HepG2 (cell line): Measurements from ENCODE around the gene LACTBL1. TPM values are rescaled to one million over a fixed set of nuclear protein-coding genes. Genes with fewer than 3 reads are reported as not detected.

Experiments
- ATAC-seq: fragments of 200-7000 bp; cut with Tn5 transposase; 3 replicates; pipeline ENCODE4 v1.9.1; 2020; ENCODE audit warnings: mild to moderate bottlenecking, moderate library complexity
- BruUV-seq: library from RNA; stranded (reverse); fragments of 400-500 nt; replicated peaks from 2 replicates; lab custom pipeline; 2021; lab: Mats Ljungman, UMichigan
- CTCF ChIA-PET: fragments of 300-600 bp; formaldehyde crosslinking; extraction: SDS; loops from one replicate; lab custom pipeline; 2021; ENCODE audit warnings: low total read pairs, inconsistent platforms, low intra/inter-chr PET ratio; lab: Yijun Ruan, JAX
- POLR2A ChIA-PET: fragments of 350-600 bp; sonication (Branson Sonifier 250); formaldehyde crosslinking; loops from one replicate; lab custom pipeline; 2020; ENCODE audit warnings: antibody characterized with exemption, inconsistent platforms; lab: Yijun Ruan, JAX
- DNase-seq: peaks from one replicate; pipeline ENCODE4 v3.0.0-alpha.2; 2015; ENCODE audit warnings: low spot score
- FAIRE-seq: peaks from 3 replicates; lab custom pipeline; 2011; peaks lifted over from hg19 to GRCh38; lab: Jason Lieb, UNC
- H2AFZ ChIP-seq: one replicate; pipeline ENCODE4 v1.6.1; 2011; ENCODE audit warnings: low read length, inconsistent platforms
- H3K27ac ChIP-seq: fragments of 300-600 bp; 3 replicates; pipeline ENCODE4 v1.8.0; 2011; ENCODE audit warnings: mixed run types, mild to moderate bottlenecking, mixed read lengths, low read length, inconsistent platforms; ENCODE audit not compliant: insufficient read depth; ENCODE audit errors: extremely low read length
- H3K27me3 ChIP-seq, 2 experiments: fragments of 200-600 bp in 1 of 2; 2 replicates in 1 of 2; 3 replicates in 1 of 2; pipeline versions ENCODE4 v1.6.0 to v1.8.0; 2011; ENCODE audit warnings: low read length in 2 of 2, mild to moderate bottlenecking in 2 of 2, moderate library complexity in 2 of 2, inconsistent platforms in 1 of 2; ENCODE audit not compliant: insufficient read depth in 2 of 2, control insufficient read depth in 1 of 2
- H3K36me3 ChIP-seq, 2 experiments: fragments of 200-600 bp in 1 of 2; replicated peaks in 1 of 2; 2 replicates in 1 of 2; 3 replicates in 1 of 2; pipeline versions ENCODE4 v1.5.1 to v1.8.0; 2011; ENCODE audit warnings: low read length in 2 of 2, inconsistent platforms in 1 of 2; ENCODE audit not compliant: insufficient read depth in 2 of 2, control insufficient read depth in 1 of 2
- H3K4me1 ChIP-seq: 2 replicates; pipeline ENCODE4 v1.5.1; 2012; ENCODE audit warnings: low read length, inconsistent platforms; ENCODE audit not compliant: insufficient read depth
- H3K4me2 ChIP-seq: 2 replicates; pipeline ENCODE4 v1.6.0; 2011; ENCODE audit warnings: low read depth, low read length, inconsistent platforms
- H3K4me3 ChIP-seq, 3 experiments: fragments of 200-600 bp in 1 of 3; sonication (generic), shearing (Covaris generic) in 1 of 3; replicated peaks in 1 of 3; 2 replicates each; pipeline ENCODE4 v1.5.1; 2011 to 2016; ENCODE audit warnings: low read length in 3 of 3, inconsistent platforms in 2 of 3, low read depth in 2 of 3, mild to moderate bottlenecking in 2 of 3, control low read depth in 1 of 3, mixed read lengths in 1 of 3; ENCODE audit not compliant: insufficient read depth in 1 of 3
- H3K79me2 ChIP-seq: one replicate; pipeline ENCODE4 v1.6.1; 2011; ENCODE audit warnings: low read length, inconsistent platforms; ENCODE audit not compliant: insufficient read depth
- H3K9ac ChIP-seq: 2 replicates; pipeline ENCODE4 v1.6.0; 2011; ENCODE audit warnings: mild to moderate bottlenecking, low read depth, low read length, inconsistent platforms; ENCODE audit not compliant: insufficient read depth
- H3K9me3 ChIP-seq: 2 replicates; pipeline ENCODE4 v1.5.1; 2012; ENCODE audit warnings: mild to moderate bottlenecking, low read length
- H4K20me1 ChIP-seq: 2 replicates; pipeline ENCODE4 v1.6.0; 2011; ENCODE audit warnings: inconsistent platforms, mild to moderate bottlenecking, low read length, moderate library complexity; ENCODE audit not compliant: insufficient read depth
- AKAP8 ChIP-seq: sonication (generic); formaldehyde crosslinking; IDR thresholded peaks from 2 replicates; pipeline ENCODE4 v1.5.1; 2020; ENCODE audit warnings: mild to moderate bottlenecking, missing genetic modification reagents
- EZH2 ChIP-seq: conservative IDR thresholded peaks from 2 replicates; pipeline ENCODE4 v1.6.1; 2012; ENCODE audit warnings: mild to moderate bottlenecking, low read depth, low read length, moderate library complexity
- JUNB ChIP-seq: sonication (generic); formaldehyde crosslinking; IDR thresholded peaks from 2 replicates; pipeline ENCODE4 v1.8.0; 2022; ENCODE audit warnings: missing genetic modification reagents, mild to moderate bottlenecking, borderline replicate concordance
- NAIF1 ChIP-seq: sonication (generic); formaldehyde crosslinking; IDR thresholded peaks from 2 replicates; pipeline ENCODE4 v1.5.0; 2020; ENCODE audit warnings: mild to moderate bottlenecking, missing genetic modification reagents, borderline replicate concordance
- NCOA1 ChIP-seq: sonication (generic); formaldehyde crosslinking; IDR thresholded peaks from 2 replicates; pipeline ENCODE4 v1.9.0; 2021; ENCODE audit warnings: missing genetic modification reagents
- NKX3-1 ChIP-seq: sonication (generic); formaldehyde crosslinking; IDR thresholded peaks from 2 replicates; pipeline ENCODE4 v1.5.0; 2020; ENCODE audit warnings: missing genetic modification reagents
- TSC22D2 ChIP-seq: sonication (generic); formaldehyde crosslinking; IDR thresholded peaks from 2 replicates; pipeline ENCODE4 v1.5.1; 2020; ENCODE audit warnings: missing genetic modification reagents, mild to moderate bottlenecking, borderline replicate concordance
- ZC3H13 ChIP-seq: sonication (generic); formaldehyde crosslinking; IDR thresholded peaks from 2 replicates; pipeline ENCODE4 v1.8.1; 2023; ENCODE audit warnings: mild to moderate bottlenecking, missing genetic modification reagents, moderate library complexity
- ZFP82 ChIP-seq: sonication (generic); formaldehyde crosslinking; IDR thresholded peaks from 2 replicates; pipeline ENCODE4 v1.5.1; 2020; ENCODE audit warnings: mild to moderate bottlenecking, missing genetic modification reagents, borderline replicate concordance
- ZMYM2 ChIP-seq: sonication (generic); formaldehyde crosslinking; IDR thresholded peaks from 2 replicates; pipeline ENCODE4 v1.8.0; 2022; ENCODE audit warnings: mild to moderate bottlenecking, missing genetic modification reagents
- ZNF333 ChIP-seq: sonication (generic); formaldehyde crosslinking; IDR thresholded peaks from 2 replicates; pipeline ENCODE4 v1.4.0; 2020; ENCODE audit warnings: mild to moderate bottlenecking, missing genetic modification reagents, borderline replicate concordance
- WGBS: methylation state at CpG from one replicate; pipeline ENCODE4 v1.1.6; 2017; ENCODE audit warnings: low lambda C conversion rate; 5-methylcytosine and 5-hydroxymethylcytosine counted together
- in situ Hi-C: cut with HindIII; loops from 2 replicates; pipeline ENCODE4 v1.10.0; 2017; ENCODE audit warnings: low pct_unique_long_range_greater_than_20kb; ENCODE audit not compliant: extremely low pct_ligation_motif_present
- intact Hi-C: fragments of 100-400 bp; cut with micrococcal nuclease; formaldehyde crosslinking; loops from one replicate; pipeline ENCODE4 v1.10.0; 2022; ENCODE audit not compliant: unreplicated experiment
- polyA plus RNA-seq, 8 experiments: library from polyadenylated mRNA; depleted of rRNA in 3 of 8; stranded (reverse) in 7 of 8; unstranded in 1 of 8; fragments of >200 nt; fragmentation: Illumina TruSeq in 4 of 8; extraction: Trizol in 4 of 8; gene quantifications; 2 replicates each; pipeline versions ENCODE4 v1.2.1 to v1.2.3, GENCODE V29; 2011 to 2016; ENCODE audit warnings: low read depth in 4 of 8, missing spikeins in 1 of 8, mixed read lengths in 1 of 8; ENCODE audit not compliant: insufficient read depth in 1 of 8
- total RNA-seq, 5 experiments: library from RNA; depleted of rRNA; stranded (reverse); fragments of >200 nt; fragmentation: Illumina TruSeq; extraction: Trizol; gene quantifications; 2 replicates each; pipeline ENCODE4 v1.2.3, GENCODE V29; 2016; ENCODE audit warnings: low read depth in 1 of 5
- TF ChIP-seq, protein P1 (sequence below): conservative IDR thresholded peaks from 2 replicates; pipeline ENCODE4 v1.6.1; 2018; ENCODE audit warnings: missing genetic modification reagents
- TF ChIP-seq, protein P2 (sequence below): sonication (generic); formaldehyde crosslinking; IDR thresholded peaks from 2 replicates; pipeline ENCODE4 v1.4.0; 2020; ENCODE audit warnings: missing genetic modification reagents

The LACTBL1 gene
- total and polyA plus RNA-seq, 2 of the 13 experiments (the other 11 are each of a cell fraction or from before 2014, with no cell fraction given), result 0.12 to 1.3 TPM

DNA sequence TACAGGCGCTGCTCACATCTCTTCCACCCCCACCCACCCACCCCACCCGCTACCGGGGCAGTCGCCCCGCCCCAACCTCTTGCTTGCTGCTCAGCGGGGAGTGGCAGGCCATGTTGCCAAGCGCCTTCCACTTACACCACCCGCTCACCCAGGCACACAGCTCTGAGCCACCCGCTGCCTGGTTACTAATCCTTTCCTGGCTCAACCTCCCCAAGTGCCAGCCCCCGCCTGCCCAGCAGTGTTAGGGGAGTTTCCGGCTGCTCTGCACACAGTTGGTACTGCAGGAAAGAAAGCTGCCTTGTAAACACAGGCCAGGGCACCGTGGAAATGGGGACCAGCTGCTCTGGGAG lies 56.2 kb downstream of the LACTBL1 start:
- no peak for DNase-seq
- no peak for FAIRE-seq
- Histone ChIP-seq H3K4me1 (no peaks in the 10 kb centered on the region), H3K27ac (no peak overlapping the region), H3K27me3 (peaks cover 3 to 26% of the 10 kb centered on the region in 2 experiments; a peak in 2 of 5 replicates), H3K4me2 (no peak overlapping the region), H3K79me2 (no peaks in the 10 kb centered on the region), H3K4me3 (no peak overlapping the region), H2AFZ (no peak overlapping the region), H3K9me3 (no peaks in the 10 kb centered on the region), H3K9ac (no peak overlapping the region), H3K36me3 (no peaks in the 10 kb centered on the region), H4K20me1 (no peaks in the 10 kb centered on the region)
- intact Hi-C loops, result no loop called here
- TF ChIP-seq, protein P1, sequence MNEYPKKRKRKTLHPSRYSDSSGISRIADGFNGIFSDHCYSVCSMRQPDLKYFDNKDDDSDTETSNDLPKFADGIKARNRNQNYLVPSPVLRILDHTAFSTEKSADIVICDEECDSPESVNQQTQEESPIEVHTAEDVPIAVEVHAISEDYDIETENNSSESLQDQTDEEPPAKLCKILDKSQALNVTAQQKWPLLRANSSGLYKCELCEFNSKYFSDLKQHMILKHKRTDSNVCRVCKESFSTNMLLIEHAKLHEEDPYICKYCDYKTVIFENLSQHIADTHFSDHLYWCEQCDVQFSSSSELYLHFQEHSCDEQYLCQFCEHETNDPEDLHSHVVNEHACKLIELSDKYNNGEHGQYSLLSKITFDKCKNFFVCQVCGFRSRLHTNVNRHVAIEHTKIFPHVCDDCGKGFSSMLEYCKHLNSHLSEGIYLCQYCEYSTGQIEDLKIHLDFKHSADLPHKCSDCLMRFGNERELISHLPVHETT (CRISPR knock-in tag), result no peak
- no peak for TF ChIP-seq NAIF1 (CRISPR knock-in tag)
- no peak for TF ChIP-seq AKAP8
- TF ChIP-seq NKX3-1 (CRISPR knock-in tag), result no peak
- no peak for TF ChIP-seq NCOA1 (CRISPR knock-in tag)
- TF ChIP-seq, protein P2, sequence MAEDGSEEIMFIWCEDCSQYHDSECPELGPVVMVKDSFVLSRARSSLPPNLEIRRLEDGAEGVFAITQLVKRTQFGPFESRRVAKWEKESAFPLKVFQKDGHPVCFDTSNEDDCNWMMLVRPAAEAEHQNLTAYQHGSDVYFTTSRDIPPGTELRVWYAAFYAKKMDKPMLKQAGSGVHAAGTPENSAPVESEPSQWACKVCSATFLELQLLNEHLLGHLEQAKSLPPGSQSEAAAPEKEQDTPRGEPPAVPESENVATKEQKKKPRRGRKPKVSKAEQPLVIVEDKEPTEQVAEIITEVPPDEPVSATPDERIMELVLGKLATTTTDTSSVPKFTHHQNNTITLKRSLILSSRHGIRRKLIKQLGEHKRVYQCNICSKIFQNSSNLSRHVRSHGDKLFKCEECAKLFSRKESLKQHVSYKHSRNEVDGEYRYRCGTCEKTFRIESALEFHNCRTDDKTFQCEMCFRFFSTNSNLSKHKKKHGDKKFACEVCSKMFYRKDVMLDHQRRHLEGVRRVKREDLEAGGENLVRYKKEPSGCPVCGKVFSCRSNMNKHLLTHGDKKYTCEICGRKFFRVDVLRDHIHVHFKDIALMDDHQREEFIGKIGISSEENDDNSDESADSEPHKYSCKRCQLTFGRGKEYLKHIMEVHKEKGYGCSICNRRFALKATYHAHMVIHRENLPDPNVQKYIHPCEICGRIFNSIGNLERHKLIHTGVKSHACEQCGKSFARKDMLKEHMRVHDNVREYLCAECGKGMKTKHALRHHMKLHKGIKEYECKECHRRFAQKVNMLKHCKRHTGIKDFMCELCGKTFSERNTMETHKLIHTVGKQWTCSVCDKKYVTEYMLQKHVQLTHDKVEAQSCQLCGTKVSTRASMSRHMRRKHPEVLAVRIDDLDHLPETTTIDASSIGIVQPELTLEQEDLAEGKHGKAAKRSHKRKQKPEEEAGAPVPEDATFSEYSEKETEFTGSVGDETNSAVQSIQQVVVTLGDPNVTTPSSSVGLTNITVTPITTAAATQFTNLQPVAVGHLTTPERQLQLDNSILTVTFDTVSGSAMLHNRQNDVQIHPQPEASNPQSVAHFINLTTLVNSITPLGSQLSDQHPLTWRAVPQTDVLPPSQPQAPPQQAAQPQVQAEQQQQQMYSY (CRISPR knock-in tag), result no peak
- TF ChIP-seq EZH2, result no peak
- no peak for TF ChIP-seq ZMYM2 (CRISPR knock-in tag)
- TF ChIP-seq ZC3H13, result no peak
- TF ChIP-seq ZNF333 (CRISPR knock-in tag), result no peak
- no peak for TF ChIP-seq ZFP82 (CRISPR knock-in tag)
- no peak for TF ChIP-seq TSC22D2 (CRISPR knock-in tag)
- no peak for TF ChIP-seq JUNB
- ChIA-PET CTCF (no interaction called here), POLR2A (no interaction called here)
- WGBS, result 48% methylated on average over 6 of the region's 12 CpGs
- no peak for ATAC-seq
- BruUV-seq, result no TSS peak
- in situ Hi-C loops, result no loop called here
